Measurements from ENCODE around the gene REPS2.

DNA sequence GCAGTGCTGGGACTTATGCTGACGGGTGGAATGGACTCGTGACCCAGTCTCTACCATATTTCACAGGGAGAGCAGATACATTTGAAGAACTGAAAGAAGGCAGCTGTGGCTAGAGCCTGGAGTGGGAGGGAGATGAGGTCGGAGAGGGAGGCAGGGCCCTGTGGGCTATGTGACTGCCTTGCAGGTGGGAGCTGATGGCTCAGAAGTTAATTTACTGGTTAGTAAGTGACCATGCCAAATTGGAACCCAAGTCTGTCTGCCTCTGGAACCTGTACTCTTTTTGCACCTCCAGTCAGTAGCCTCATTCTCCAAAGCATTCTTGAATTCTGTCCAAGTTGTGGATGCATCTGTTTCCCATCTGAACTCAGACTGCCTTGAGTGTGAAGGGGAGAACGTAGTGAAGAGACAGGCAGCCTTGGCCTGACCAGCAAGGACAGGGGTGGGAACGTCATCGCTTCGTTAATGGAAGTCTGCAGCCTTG lies 92.3 kb downstream of the REPS2 start:
- TF ChIP-seq, protein P1, sequence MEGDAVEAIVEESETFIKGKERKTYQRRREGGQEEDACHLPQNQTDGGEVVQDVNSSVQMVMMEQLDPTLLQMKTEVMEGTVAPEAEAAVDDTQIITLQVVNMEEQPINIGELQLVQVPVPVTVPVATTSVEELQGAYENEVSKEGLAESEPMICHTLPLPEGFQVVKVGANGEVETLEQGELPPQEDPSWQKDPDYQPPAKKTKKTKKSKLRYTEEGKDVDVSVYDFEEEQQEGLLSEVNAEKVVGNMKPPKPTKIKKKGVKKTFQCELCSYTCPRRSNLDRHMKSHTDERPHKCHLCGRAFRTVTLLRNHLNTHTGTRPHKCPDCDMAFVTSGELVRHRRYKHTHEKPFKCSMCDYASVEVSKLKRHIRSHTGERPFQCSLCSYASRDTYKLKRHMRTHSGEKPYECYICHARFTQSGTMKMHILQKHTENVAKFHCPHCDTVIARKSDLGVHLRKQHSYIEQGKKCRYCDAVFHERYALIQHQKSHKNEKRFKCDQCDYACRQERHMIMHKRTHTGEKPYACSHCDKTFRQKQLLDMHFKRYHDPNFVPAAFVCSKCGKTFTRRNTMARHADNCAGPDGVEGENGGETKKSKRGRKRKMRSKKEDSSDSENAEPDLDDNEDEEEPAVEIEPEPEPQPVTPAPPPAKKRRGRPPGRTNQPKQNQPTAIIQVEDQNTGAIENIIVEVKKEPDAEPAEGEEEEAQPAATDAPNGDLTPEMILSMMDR (IDR thresholded peaks at IDR 0.05; ENCODE audit: insufficient read depth, low read depth, low read length): no peak
- TF ChIP-seq EZH2 (IDR thresholded peaks at IDR 0.05; ENCODE audit: insufficient read depth, low read length): no peak

Measured in astrocyte (in vitro differentiated cells and primary cell).